ENCODE measurements around the gene PSD2.

The PSD2 gene

GRCh38 chr5:139752506-139753473 lies 42.8 kb upstream of the PSD2 start:
- Histone ChIP-seq H3K27me3 (ENCODE audit: insufficient read depth, insufficient read length) (peaks cover 75% of the 10 kb centered on the region), H3K9ac (ENCODE audit: insufficient read length, low read depth) (no peak overlapping the region), H3K9me3 (ENCODE audit: insufficient read depth, low read length) (no peaks in the 10 kb centered on the region), H3K4me3 (ENCODE audit: insufficient read length, low read depth) (no peak overlapping the region), H3K4me1 (ENCODE audit: insufficient read depth, insufficient read length) (peaks cover 10% of the 10 kb centered on the region), H3K36me3 (ENCODE audit: insufficient read depth, insufficient read length, low read length) (no peaks in the 10 kb centered on the region)
- TF ChIP-seq SUZ12 (IDR thresholded peaks at IDR 0.05; ENCODE audit: extremely low read depth, insufficient read depth, insufficient read length): no peak
- no peak for TF ChIP-seq ZNF274 (IDR thresholded peaks at IDR 0.05; ENCODE audit: low read depth, low read length)
- no peak for TF ChIP-seq YY1 (IDR thresholded peaks at IDR 0.05; ENCODE audit: insufficient read depth, insufficient read length)
- DNase-seq (ENCODE audit: low read depth, low spot score): no peak

GRCh38 chr5:139755892-139756671 lies 39.5 kb upstream of the PSD2 start:
- H3K4me3 ChIP-seq (ENCODE audit: insufficient read length, low read depth): no peak overlapping the region
- peak overlapping the region; percentile 26 for H3K9ac ChIP-seq (ENCODE audit: insufficient read length, low read depth)
- H3K9me3 ChIP-seq (ENCODE audit: insufficient read depth, low read length): no peaks in the 10 kb centered on the region
- no peaks in the 10 kb centered on the region for H3K36me3 ChIP-seq (ENCODE audit: insufficient read depth, insufficient read length, low read length)
- no peak for DNase-seq (ENCODE audit: low read depth, low spot score)
- H3K27me3 ChIP-seq (ENCODE audit: insufficient read depth, insufficient read length): peaks cover 62% of the 10 kb centered on the region
- peaks cover 11% of the 10 kb centered on the region for H3K4me1 ChIP-seq (ENCODE audit: insufficient read depth, insufficient read length)
- TF ChIP-seq YY1 (IDR thresholded peaks at IDR 0.05; ENCODE audit: insufficient read depth, insufficient read length) (no peak), SUZ12 (IDR thresholded peaks at IDR 0.05; ENCODE audit: extremely low read depth, insufficient read depth, insufficient read length) (no peak), ZNF274 (IDR thresholded peaks at IDR 0.05; ENCODE audit: low read depth, low read length) (no peak)

- Histone ChIP-seq H3K9me3 (ENCODE audit: insufficient read depth, low read length) (no peaks in the 10 kb centered on the region), H3K27me3 (ENCODE audit: insufficient read depth, insufficient read length) (peaks cover 54% of the 10 kb centered on the region), H3K4me1 (ENCODE audit: insufficient read depth, insufficient read length) (peaks cover 11% of the 10 kb centered on the region), H3K4me3 (ENCODE audit: insufficient read length, low read depth) (no peak overlapping the region), H3K9ac (ENCODE audit: insufficient read length, low read depth) (no peak overlapping the region), H3K36me3 (ENCODE audit: insufficient read depth, insufficient read length, low read length) (no peaks in the 10 kb centered on the region)
- no peak for TF ChIP-seq SUZ12 (IDR thresholded peaks at IDR 0.05; ENCODE audit: extremely low read depth, insufficient read depth, insufficient read length)
- TF ChIP-seq YY1 (IDR thresholded peaks at IDR 0.05; ENCODE audit: insufficient read depth, insufficient read length): no peak
- TF ChIP-seq ZNF274 (IDR thresholded peaks at IDR 0.05; ENCODE audit: low read depth, low read length): no peak
- no peak for DNase-seq (ENCODE audit: low read depth, low spot score)
Measured at GRCh38 chr5:139756971-139757370, 38.6 kb upstream of the PSD2 start.

DNA sequence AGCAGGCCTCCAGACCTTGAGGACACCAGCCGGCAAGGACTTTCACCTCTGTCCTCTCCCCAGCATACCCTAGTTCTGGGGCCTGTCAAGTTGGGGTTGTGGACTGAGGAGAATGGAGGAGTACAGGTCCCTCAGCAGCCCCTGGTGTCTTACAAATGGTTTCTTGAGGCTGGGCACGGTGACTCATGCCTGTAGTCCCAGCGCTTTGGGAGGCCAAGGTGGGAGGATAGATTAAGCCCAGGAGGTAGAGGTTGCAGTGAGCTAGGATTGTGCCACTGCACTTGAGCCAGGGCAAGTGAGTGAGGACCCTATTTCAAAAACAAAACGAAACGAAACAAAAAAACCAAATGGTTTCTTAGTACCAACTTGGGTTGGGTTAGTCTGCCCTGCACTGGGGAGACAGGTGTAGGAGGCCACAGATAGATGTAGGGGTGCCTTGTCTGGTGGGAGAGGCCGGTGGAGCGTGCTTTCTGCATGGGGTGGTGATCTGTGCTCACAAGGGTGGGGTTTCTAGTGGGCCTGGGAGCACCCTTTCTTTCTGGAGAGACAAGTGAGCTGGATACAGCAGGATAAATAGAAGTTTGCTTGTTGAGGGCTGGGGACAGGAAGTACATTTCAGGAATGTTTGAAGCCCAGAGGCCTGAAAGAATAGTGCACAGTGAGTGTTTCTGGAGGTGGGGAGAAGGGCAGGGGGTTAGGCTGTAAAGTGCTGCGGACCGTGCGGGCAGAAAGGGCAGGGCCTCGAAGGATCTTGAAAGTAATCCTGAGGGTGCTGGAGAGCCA lies 37.7 kb upstream of the PSD2 start:
- H3K27me3 ChIP-seq (ENCODE audit: insufficient read depth, insufficient read length): peaks cover 47% of the 10 kb centered on the region
- DNase-seq (ENCODE audit: low read depth, low spot score): no peak

DNA sequence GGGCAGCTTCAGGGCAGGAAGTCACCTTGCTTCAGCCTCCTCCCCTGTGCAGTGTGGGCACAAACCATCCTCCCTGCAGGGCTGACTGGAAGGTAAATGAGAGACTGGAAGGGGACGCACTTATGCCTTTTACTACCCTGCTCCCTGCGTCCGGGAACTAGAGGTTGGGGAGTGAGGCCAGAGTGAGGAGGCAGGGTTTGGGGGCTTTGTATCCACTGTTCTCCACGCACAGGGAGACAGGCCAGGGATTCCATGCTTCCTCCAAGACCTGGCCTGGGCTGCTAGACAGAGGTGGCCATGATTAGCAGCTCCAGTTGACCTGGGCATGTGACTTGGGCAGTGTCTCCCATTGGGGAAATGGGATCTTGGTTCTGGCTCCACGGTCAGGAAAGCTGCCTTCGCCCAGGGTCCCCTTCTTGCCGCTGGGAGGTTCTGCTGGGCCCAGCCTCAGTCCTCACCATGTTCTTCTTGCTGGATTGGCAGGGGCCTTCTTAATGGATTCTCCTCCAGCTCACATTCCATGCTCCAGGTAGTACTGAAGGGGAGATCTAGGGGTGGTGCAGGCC lies 37.0 kb upstream of the PSD2 start:
- Histone ChIP-seq H3K4me3 (ENCODE audit: insufficient read length, low read depth) (no peak overlapping the region), H3K9me3 (ENCODE audit: insufficient read depth, low read length) (no peaks in the 10 kb centered on the region), H3K4me1 (ENCODE audit: insufficient read depth, insufficient read length) (peaks cover 13% of the 10 kb centered on the region), H3K27me3 (ENCODE audit: insufficient read depth, insufficient read length) (peaks cover 42% of the 10 kb centered on the region), H3K9ac (ENCODE audit: insufficient read length, low read depth) (peak overlapping the region; percentile 10), H3K36me3 (ENCODE audit: insufficient read depth, insufficient read length, low read length) (no peaks in the 10 kb centered on the region)
- TF ChIP-seq SUZ12 (IDR thresholded peaks at IDR 0.05; ENCODE audit: extremely low read depth, insufficient read depth, insufficient read length): no peak
- TF ChIP-seq ZNF274 (IDR thresholded peaks at IDR 0.05; ENCODE audit: low read depth, low read length): no peak
- TF ChIP-seq YY1 (IDR thresholded peaks at IDR 0.05; ENCODE audit: insufficient read depth, insufficient read length): no peak
- DNase-seq (ENCODE audit: low read depth, low spot score): no peak

More for the DNA sequence above, 37.7 kb upstream of the PSD2 start:
- peak overlapping the region; percentile 10 for H3K9ac ChIP-seq (ENCODE audit: insufficient read length, low read depth)
- H3K4me1 ChIP-seq (ENCODE audit: insufficient read depth, insufficient read length): peaks cover 12% of the 10 kb centered on the region
- H3K9me3 ChIP-seq (ENCODE audit: insufficient read depth, low read length): no peaks in the 10 kb centered on the region
- no peaks in the 10 kb centered on the region for H3K36me3 ChIP-seq (ENCODE audit: insufficient read depth, insufficient read length, low read length)
- H3K4me3 ChIP-seq (ENCODE audit: insufficient read length, low read depth): no peak overlapping the region
- TF ChIP-seq YY1 (IDR thresholded peaks at IDR 0.05; ENCODE audit: insufficient read depth, insufficient read length) (no peak), ZNF274 (IDR thresholded peaks at IDR 0.05; ENCODE audit: low read depth, low read length) (no peak), SUZ12 (IDR thresholded peaks at IDR 0.05; ENCODE audit: extremely low read depth, insufficient read depth, insufficient read length) (no peak)

DNA sequence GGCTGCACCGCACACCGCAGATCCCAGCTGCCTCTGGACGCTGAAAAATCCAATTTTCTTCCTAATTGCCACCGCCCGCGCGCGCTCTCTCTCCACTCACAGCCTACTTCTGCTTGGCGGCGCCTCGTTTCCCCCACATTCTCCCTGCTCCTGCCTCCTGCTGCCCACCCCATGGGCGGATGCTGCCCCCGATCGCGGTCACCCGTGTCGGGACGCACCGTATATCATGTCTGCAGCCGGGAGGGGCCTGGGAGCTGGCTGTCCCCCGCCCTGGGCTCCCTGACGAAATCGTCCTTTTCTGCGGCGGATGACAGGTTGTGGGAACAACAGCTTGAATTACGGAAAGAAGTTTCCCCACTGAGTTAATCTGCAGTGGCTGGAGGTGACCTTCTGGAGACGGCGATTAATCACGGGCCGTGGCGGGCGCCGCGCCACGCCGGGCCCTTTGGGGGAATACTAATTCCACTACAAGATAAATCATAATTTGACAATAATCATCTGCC lies 36.3 kb upstream of the PSD2 start:
- H3K4me3 ChIP-seq (ENCODE audit: insufficient read length, low read depth): no peak overlapping the region
- no peak for DNase-seq (ENCODE audit: low read depth, low spot score)
- H3K36me3 ChIP-seq (ENCODE audit: insufficient read depth, insufficient read length, low read length): no peaks in the 10 kb centered on the region
- H3K9me3 ChIP-seq (ENCODE audit: insufficient read depth, low read length): no peaks in the 10 kb centered on the region
- no peak overlapping the region for H3K9ac ChIP-seq (ENCODE audit: insufficient read length, low read depth)
- H3K4me1 ChIP-seq (ENCODE audit: insufficient read depth, insufficient read length): peaks cover 13% of the 10 kb centered on the region
- peaks cover 40% of the 10 kb centered on the region for H3K27me3 ChIP-seq (ENCODE audit: insufficient read depth, insufficient read length)
- TF ChIP-seq ZNF274 (IDR thresholded peaks at IDR 0.05; ENCODE audit: low read depth, low read length): no peak
- no peak for TF ChIP-seq YY1 (IDR thresholded peaks at IDR 0.05; ENCODE audit: insufficient read depth, insufficient read length)
- TF ChIP-seq SUZ12 (IDR thresholded peaks at IDR 0.05; ENCODE audit: extremely low read depth, insufficient read depth, insufficient read length): no peak

Measured in NT2/D1 (cell line).